Myocyte (in vitro differentiated cells): ENCODE measurements around the gene TJAP1. TPM values are rescaled to one million over a fixed set of nuclear protein-coding genes. Genes with fewer than 3 reads are reported as not detected.
"Not testable (repeated sequence)": the region's sequence is repeated elsewhere in the genome, so short reads cannot be mapped to it uniquely, and the experiment has no call there.

Source experiments
- DNase-seq: peaks from one replicate; pipeline ENCODE4 v3.0.0-alpha.2; 2012; ENCODE audit warnings: low read depth
- total RNA-seq: library from RNA; depleted of rRNA; stranded (reverse); fragments of >200 nt; gene quantifications from 2 replicates; pipeline ENCODE4 v1.2.3, GENCODE V29; 2014

TJAP1 gene
- total RNA-seq, 1 donor from 2014 or later = 26.7 TPM

GRCh38 chr6:43453831-43454230 lies 23.5 kb upstream of the TJAP1 start:
- no peak for DNase-seq

GRCh38 chr6:43454290-43454695 lies 23.1 kb upstream of the TJAP1 start:
- DNase-seq = no peak

GRCh38 chr6:43454696-43455530 lies 22.5 kb upstream of the TJAP1 start:
- peak; percentile 83 for DNase-seq

- peak; percentile 9 for DNase-seq
Measured at GRCh38 chr6:43455531-43456428, 21.6 kb upstream of the TJAP1 start, which contains the start of gene DLK2. Gene DLK2 (minus strand): TSS chr6:43455548. CDS start chr6:43454825, 723 bp downstream.

- DNase-seq = no peak
Measured at GRCh38 chr6:43457643-43458042, 19.7 kb upstream of the TJAP1 start.

DNA sequence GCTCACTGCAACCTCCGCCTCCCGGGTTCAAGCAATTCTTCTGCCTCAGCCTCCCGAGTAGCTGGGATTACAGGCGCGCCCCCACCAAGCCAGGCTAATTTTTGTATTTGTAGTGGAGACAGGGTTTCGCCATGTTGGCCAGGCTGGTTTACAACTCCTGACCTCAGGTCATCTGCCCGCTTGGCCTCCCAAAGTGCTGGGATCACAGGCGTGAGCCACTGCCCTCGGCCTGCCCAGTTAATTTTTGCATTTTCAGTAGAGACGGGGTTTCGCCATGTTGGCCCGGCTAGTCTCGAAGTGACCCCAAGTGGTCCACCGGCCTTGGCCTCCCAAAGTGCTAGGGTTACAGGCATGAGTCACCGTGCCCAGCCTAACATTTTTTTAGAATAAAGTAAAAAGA lies 19.2 kb upstream of the TJAP1 start:
- not testable (repeated sequence) for DNase-seq

DNA sequence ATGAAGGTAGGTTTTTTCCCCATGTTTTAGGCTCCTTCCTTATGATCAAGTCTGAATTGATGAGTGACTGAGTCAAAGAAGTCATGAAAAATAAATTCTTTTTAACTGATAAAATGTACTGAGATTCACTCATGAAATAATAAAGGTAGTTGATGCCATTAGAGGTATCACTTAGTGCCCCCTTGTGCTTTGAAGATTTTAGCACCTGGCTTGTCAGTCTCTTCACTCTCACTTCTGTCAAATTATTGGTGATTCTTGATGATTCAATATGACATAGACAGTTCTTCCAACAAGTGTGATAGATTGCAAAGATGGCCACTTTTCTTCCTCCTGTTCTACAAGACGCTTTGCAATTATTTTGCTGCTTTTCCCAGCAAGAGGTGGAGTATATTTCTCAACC lies 17.8 kb upstream of the TJAP1 start:
- DNase-seq = no peak

GRCh38 chr6:43460032-43460431 lies 17.3 kb upstream of the TJAP1 start:
- DNase-seq = no peak

DNA sequence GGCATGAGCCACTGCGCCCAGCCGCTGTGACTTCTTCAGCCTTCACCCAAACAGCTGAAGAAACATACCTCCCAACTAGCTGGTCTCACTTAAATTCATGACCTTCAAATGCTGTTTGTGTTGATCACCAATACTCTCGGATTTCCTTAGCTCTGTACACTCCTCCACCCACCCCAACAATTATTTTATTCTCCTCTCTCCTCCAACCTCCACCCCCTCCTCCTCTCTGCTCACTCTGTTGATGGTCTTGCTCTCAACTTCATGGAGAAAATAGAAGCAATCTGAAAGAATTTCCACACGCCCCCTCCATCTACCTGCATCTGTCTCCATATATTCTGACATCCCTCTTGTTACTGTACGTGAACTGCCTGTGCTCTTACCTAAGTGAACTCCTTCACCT lies 15.4 kb upstream of the TJAP1 start:
- DNase-seq = no peak

DNA sequence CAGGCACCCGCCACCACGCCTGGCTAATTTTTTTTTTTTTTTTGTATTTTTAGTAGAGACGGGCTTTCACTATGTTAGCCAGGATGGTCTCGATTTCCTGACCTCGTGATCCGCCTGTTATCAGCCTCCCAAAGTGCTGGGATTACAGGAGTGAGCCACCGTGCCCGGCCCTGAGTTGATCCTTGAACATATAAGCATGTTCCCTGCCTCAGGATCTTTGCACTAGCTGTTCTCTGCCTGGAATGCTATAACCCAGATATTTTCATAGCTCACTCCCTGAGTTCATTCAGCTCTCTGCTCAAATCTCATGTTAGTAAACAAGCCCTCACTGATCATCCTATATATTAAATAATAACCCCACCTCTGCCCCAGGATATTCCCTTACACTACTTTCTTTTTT lies 13.0 kb upstream of the TJAP1 start:
- DNase-seq = no peak

DNA sequence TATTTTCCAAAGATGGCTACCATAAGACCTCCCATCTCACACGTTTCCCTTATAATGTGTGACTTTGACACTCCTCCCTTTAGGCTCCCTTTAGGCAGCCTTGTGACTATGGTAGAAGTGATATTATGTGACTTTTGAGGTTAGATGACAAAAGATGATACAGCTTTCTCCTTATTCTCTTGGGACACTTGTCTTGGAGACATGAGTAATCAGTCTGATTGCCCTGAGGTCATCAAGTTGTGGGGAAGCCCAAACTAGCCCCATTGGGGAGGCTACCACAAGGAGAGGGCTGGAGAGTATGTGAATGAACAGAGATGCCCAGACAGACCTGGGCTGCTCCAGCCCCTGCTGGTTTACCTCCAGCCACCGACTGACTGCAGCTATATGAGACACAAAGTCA lies 11.4 kb upstream of the TJAP1 start:
- no peak for DNase-seq

DNA sequence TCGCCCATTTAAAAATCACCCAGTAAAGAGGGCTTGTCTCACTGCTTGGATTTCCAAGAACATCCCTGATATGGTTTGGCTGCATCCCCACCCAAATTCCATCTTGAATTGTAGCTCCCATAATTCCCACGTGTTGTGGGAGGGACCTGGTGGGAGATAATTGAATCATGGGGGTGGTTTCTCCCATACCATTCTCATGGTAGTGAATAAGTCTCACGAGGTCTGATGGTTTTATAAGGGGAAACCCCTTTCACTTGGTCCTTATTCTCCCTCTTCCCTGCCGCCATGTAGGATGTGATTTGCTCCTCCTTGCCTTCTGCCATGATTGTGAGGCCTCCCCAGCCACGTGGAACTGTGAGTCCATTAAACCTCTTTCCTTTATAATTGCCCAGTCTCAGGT lies 10.1 kb upstream of the TJAP1 start:
- DNase-seq = not testable (repeated sequence)

DNA sequence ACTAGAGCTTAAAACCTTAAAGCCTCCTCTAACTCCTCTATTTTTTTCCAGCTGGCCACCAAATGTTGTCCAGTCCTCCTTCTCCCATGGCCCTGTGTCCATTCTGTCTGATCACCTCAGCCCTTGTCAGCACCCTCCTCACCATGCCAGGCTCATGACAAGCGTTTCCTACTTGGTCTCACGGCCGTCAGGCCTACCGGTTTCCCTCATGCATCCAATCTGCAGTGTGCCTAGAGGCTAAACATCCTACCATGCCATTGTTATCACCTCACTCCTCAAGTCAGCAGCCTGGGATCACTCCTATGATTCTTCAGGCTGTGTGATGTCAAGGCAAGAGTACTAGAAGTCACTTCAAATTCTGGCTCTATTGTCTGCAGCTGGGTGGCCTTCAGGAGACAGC lies 9.6 kb upstream of the TJAP1 start:
- DNase-seq = no peak

GRCh38 chr6:43468240-43468639 lies 9.1 kb upstream of the TJAP1 start:
- no peak for DNase-seq

DNA sequence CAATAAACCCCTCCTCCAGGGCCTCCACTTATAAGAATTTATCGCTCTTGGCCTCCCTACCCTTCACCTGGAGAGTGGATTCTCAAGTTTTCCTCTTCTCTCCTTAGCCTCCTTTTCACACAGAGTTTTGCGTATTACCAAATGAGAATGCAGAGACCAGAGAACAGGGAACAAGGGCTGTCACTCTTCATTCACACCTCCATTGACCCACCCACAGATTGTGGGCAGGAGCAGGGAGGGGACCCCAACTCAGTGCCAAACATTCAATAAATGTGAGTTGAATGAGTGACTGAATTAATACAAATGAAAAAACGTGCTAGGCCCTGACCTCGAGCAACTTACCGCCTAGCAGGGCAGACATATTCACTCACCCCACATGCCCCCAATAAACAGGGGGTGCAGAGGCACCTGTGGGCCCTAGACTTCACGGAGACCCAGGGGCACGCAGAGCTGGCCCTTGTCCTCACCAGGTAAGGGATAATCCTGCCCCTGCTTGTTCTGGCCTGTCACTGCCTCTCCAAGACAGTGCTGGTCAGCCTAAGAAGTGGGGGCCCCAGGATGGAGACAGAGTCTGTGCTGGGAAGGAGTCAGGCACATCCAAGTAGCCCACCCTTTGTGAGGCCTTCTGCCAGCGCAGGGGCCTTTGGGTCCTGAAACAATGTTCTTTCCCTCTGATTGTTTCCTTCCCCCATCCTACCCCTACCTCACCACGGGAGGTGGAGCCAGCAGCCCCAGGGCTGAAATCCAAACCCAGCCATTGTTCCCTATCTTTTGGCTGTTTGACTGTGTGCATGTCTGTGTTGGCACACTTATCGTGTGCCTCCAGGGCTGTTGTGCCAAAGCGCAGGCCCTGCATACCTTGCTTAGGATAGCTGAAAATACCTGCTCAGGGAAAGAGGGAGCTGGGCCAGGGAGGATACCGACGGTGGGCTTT lies 8.4 kb upstream of the TJAP1 start:
- DNase-seq = no peak

DNA sequence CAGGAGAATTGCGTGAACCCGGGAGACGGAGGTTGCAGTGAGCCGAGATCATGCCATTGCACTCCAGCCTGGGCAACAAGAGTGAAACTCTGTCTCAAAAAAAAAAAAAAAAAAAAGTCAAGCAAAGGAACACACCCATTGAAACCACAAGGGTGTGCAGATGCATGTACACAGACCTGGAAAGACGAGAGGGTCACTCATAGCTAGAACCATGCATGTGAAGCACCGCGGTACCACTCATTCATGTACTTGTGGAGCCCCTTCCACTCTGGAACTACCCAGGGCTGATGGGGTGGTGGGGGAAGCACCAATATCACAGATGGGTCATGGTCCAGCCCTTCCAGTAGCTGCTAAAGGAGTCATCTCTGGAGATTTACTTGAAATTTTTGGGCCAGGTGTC lies 7.4 kb upstream of the TJAP1 start:
- no peak for DNase-seq

DNA sequence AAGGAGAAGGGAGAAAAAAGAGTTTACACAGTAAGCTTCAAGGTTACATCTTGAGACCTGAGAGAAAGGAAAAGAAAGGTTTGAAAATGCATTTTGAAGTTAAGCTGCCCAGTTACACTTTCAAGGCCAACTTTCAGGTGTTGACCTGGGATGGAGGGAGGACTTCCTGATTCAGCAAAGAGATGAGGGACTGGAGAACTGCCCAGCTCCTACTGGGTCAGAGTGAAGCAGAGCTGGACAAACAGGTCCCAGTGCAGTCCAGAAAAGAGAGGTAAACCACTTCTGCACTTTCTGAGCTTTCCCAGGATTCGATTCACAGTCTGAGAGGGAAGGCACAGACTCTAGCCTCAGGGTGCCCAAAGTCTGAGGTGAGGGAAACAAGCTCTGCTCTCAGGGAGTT lies 6.0 kb upstream of the TJAP1 start:
- no peak for DNase-seq

- no peak for DNase-seq
Measured at GRCh38 chr6:43472515-43472914, 4.9 kb upstream of the TJAP1 start.

- DNase-seq = peak; percentile 20
Measured at GRCh38 chr6:43475516-43475915, 1.9 kb upstream of the TJAP1 start.

DNA sequence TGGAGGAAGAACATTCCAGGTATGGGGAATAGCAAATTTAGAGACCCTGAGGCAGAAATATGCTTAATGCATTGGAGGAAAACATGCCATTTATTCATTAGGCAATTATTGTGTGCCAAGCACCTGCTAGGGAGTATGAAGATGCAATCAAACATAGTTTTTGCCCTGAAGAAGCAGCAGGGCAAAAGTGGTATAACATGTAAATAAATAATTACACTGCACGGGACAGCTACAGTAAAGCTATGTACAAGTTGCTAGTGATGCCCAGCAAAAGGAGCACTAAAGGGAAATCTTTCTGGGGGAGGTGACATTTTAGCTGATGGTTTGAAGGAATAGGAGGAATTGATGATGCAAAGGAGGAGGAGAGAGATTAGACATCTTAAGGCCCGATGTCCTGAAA lies 624 bp upstream of the TJAP1 start:
- DNase-seq = no peak

DNA sequence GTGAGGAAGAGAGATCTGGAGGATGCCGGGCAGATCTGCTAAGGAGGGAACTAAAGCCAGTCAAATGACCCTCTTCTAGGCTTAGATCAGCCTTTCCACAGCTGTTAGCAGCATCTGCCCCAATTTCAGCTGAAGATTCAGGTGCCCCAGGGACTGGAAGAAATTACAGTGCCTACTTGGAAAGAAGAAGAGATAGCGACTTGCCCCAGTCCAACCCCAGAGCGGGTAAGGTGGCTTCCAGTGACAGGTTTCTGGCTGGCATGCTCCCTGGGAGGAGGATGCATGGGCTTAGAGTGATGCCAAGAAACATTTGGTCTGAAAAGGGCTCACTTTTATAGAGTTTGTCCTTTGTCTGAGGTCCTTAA lies 620 bp downstream of the TJAP1 start:
- DNase-seq = no peak
